HS-27A (cell line): ENCODE data around the gene SLC7A9.

Experiments
- DNase-seq: peaks from one replicate; pipeline ENCODE4 v3.0.0-alpha.2; 2012; ENCODE audit warnings: low read depth, missing footprints

Gene SLC7A9

GRCh38 chr19:32828139-32828538 lies 41.4 kb downstream of the SLC7A9 start:
- DNase-seq = no peak

GRCh38 chr19:32824916-32825608 lies 44.5 kb downstream of the SLC7A9 start:
- DNase-seq = no peak

GRCh38 chr19:32824191-32824751 lies 45.3 kb downstream of the SLC7A9 start:
- DNase-seq = no peak

- no peak for DNase-seq
Observed at GRCh38 chr19:32823747-32824102, 45.8 kb downstream of the SLC7A9 start.

GRCh38 chr19:32822916-32823746 lies 46.4 kb downstream of the SLC7A9 start:
- no peak for DNase-seq

GRCh38 chr19:32819419-32820400 lies 49.9 kb downstream of the SLC7A9 start:
- DNase-seq = no peak

- no peak for DNase-seq
Observed at GRCh38 chr19:32818536-32818935, 51.0 kb downstream of the SLC7A9 start.

GRCh38 chr19:32817569-32818476 lies 51.7 kb downstream of the SLC7A9 start:
- DNase-seq = no peak

GRCh38 chr19:32816555-32817099 lies 52.9 kb downstream of the SLC7A9 start:
- DNase-seq = no peak

GRCh38 chr19:32814624-32815023 lies 54.9 kb downstream of the SLC7A9 start:
- no peak for DNase-seq

- DNase-seq = no peak
Observed at GRCh38 chr19:32813862-32814425, 55.6 kb downstream of the SLC7A9 start.

- no peak for DNase-seq
Observed at GRCh38 chr19:32812571-32812970, 57.0 kb downstream of the SLC7A9 start.

- DNase-seq = no peak
Observed at GRCh38 chr19:32812036-32812435, 57.5 kb downstream of the SLC7A9 start.

GRCh38 chr19:32811151-32811550 lies 58.4 kb downstream of the SLC7A9 start:
- DNase-seq = no peak

GRCh38 chr19:32810452-32810851 lies 59.1 kb downstream of the SLC7A9 start:
- no peak for DNase-seq

GRCh38 chr19:32809754-32810153 lies 59.8 kb downstream of the SLC7A9 start:
- DNase-seq = no peak

- DNase-seq = no peak
Observed at GRCh38 chr19:32809254-32809653, 60.3 kb downstream of the SLC7A9 start.

GRCh38 chr19:32808236-32808635 lies 61.3 kb downstream of the SLC7A9 start:
- DNase-seq = no peak

- DNase-seq = no peak
Observed at GRCh38 chr19:32802840-32803239, 66.7 kb downstream of the SLC7A9 start.

GRCh38 chr19:32800754-32801153 lies 68.8 kb downstream of the SLC7A9 start:
- no peak for DNase-seq
